ENCODE results near the gene SNX22. TPM values are rescaled to one million over a fixed set of nuclear protein-coding genes. Genes with fewer than 3 reads are reported as not detected.

Gene SNX22
- total RNA-seq, 4 donors from 2014 or later, result 0.12 to 1.6 (median 0.39) TPM; not detected in 1

DNA sequence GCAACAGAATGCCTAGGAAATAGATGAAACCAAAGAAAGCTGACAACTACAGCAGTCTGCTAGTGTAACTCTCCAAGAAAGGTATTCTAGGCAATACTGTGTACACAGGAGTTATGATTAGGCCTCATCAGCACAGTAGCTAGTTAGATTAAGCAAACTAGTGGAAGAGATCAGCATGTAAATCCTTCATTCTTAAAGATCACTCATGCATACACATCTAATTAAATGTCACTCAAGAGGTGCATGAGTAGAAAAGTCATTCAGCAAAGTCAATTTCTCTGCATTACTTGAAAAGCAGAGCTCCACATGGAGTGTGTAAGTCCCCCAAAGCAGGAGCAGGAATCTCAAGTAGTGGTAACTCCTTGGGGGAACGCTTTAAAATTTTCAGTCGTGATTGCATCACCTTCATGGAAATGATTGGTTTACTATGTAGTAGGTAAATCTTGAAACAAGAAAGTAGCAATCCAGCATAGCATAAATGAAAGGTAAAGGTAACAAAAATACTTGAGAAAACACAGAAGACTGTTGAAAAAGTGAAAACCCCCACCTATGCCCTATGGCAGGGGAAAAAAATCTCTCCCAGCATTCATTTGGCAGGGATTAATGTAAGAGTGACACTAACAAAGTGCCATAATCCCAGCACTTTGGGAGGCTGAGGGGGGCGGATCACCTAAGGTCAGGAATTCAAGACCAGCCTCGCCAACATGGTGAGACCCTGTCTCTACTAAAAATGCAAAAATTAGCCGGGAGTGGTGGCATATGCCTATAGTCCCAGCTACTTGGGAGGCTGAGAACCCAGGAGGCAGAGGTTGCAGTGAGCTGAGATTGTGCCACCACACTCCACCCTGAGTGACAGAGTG is 40.7 kb downstream of the SNX22 start:
- 91 to 96% methylated on average over 5 of the region's 5 CpGs for WGBS, 2 donors
- TF ChIP-seq POLR2A (IDR thresholded peaks at IDR 0.05), result no peak
- TF ChIP-seq, protein P1, sequence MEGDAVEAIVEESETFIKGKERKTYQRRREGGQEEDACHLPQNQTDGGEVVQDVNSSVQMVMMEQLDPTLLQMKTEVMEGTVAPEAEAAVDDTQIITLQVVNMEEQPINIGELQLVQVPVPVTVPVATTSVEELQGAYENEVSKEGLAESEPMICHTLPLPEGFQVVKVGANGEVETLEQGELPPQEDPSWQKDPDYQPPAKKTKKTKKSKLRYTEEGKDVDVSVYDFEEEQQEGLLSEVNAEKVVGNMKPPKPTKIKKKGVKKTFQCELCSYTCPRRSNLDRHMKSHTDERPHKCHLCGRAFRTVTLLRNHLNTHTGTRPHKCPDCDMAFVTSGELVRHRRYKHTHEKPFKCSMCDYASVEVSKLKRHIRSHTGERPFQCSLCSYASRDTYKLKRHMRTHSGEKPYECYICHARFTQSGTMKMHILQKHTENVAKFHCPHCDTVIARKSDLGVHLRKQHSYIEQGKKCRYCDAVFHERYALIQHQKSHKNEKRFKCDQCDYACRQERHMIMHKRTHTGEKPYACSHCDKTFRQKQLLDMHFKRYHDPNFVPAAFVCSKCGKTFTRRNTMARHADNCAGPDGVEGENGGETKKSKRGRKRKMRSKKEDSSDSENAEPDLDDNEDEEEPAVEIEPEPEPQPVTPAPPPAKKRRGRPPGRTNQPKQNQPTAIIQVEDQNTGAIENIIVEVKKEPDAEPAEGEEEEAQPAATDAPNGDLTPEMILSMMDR (IDR thresholded peaks at IDR 0.05), result no peak

DNA sequence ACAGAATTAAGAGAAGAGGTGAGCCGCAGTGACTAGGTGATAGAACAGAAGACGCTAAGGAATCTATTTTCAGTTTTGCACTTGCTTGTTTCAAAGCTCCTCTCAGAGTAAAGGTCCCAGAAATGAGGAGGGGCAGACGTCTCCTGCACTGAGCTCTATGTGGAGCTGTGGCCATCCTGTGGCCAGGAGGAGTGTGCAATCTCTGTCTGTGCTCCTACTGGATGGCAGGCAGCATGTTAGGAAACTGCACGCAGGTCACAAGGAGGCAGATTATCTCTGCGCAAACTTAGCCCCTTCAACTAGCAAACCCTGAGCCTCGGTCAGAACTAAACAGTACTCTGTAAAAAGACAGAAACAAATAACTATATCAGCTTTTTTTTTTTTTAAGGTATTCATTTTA is 42.4 kb downstream of the SNX22 start:
- no peak for DNase-seq (ENCODE audit: low spot score in 2 of 2)
- H3K4me3 ChIP-seq (ENCODE audit: low read depth, poor library complexity, severe bottlenecking), result no peak overlapping the region
- 95% methylated on average over 6 of the region's 6 CpGs for WGBS, 2 donors
- intact Hi-C loops (cut with DNase I; ENCODE audit: low total_unique reads), result no loop called here
- TF ChIP-seq, protein P1 (IDR thresholded peaks at IDR 0.05), result no peak
- TF ChIP-seq POLR2A (IDR thresholded peaks at IDR 0.05), result no peak

More for the DNA sequence above, 40.7 kb downstream of the SNX22 start:
- intact Hi-C loops (cut with DNase I; ENCODE audit: low total_unique reads), result no loop called here
- no peak for DNase-seq (ENCODE audit: low spot score in 2 of 2)
- no peak overlapping the region for H3K4me3 ChIP-seq (ENCODE audit: low read depth, poor library complexity, severe bottlenecking)

DNA sequence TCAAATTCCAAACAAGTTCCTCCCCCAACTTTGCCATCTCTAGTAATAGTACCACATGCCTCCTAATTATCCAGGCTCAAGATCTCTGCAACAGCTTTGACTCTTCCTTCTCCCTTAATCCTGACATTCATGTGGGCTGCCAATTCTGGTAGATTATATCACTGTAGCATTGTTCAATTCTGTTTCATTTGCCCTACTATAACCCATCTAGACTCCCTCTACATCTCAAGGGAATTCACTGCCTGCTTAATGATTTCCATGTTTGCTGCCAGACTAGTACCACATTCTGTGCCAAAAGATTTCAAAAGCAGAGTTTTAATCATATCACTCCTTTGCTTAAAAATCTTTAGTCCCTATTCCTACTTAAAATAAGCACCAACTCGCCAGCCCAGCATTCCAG is 45.9 kb downstream of the SNX22 start:
- 49 to 64% methylated on average over 1 of the region's 1 CpG for WGBS, 2 donors
- TF ChIP-seq, protein P1 (IDR thresholded peaks at IDR 0.05), result no peak
- no peak for TF ChIP-seq POLR2A (IDR thresholded peaks at IDR 0.05)
- DNase-seq (ENCODE audit: low spot score in 2 of 2), result no peak
- no peak overlapping the region for H3K4me3 ChIP-seq (ENCODE audit: low read depth, poor library complexity, severe bottlenecking)
- intact Hi-C loops (cut with DNase I; ENCODE audit: low total_unique reads), result no loop called here

DNA sequence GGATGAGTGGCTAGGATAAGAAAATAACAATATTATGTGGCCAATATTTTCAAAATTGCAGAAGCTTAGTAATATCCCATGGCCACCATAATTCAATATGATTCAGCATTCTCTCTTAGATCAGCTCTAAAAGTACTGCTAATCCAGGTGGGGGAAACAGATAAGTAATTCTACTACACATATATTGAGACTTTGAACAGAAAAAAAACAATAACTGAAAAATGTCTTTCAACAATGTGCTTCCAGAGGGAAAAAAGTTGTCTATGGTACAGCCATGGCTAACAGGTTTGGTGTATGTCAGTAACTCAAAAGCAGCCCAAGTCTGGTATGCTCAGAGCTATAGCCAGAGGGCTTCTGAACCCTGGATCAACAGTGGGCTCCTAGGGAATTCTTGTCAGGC is 53.7 kb downstream of the SNX22 start:
- H3K4me3 ChIP-seq (ENCODE audit: low read depth, poor library complexity, severe bottlenecking), result no peak overlapping the region
- intact Hi-C loops (cut with DNase I; ENCODE audit: low total_unique reads), result no loop called here
- DNase-seq (ENCODE audit: low spot score in 2 of 2), result no peak
- TF ChIP-seq, protein P1 (IDR thresholded peaks at IDR 0.05), result no peak
- no peak for TF ChIP-seq POLR2A (IDR thresholded peaks at IDR 0.05)

Other genes with a start within 250 kb of the SNX22 start
- 10 to 100 TPM; 10.9 to 27.5 (median 13.3) TPM for gene DAPK2, start 105.2 kb upstream of the SNX22 start, total RNA-seq
- gene CIAO2A, start 57.9 kb upstream of the SNX22 start, total RNA-seq, result 10 to 100 TPM; 18.7 to 36.8 (median 30.7) TPM
- 10 to 100 TPM; 51.3 to 94.9 (median 65.7) TPM for gene SNX1, start 55.7 kb upstream of the SNX22 start, total RNA-seq
- gene PPIB, start 11.3 kb downstream of the SNX22 start, total RNA-seq, result 100 to 1,000 TPM; 149 to 195 (median 164) TPM
- 10 to 100 TPM; 11.9 to 16.7 (median 14.1) TPM for gene CSNK1G1, start 204.4 kb downstream of the SNX22 start, total RNA-seq
- gene PCLAF, start 229.7 kb downstream of the SNX22 start, total RNA-seq, result 1 to 10 TPM in 3 of 4 donors, not detected in 1; 1.2 to 2.2 (median 1.6) TPM
- 10 to 100 TPM in 3 of 4 donors, 1 to 10 TPM in 1; 9.7 to 13.8 (median 13.1) TPM for gene TRIP4, start 236.1 kb downstream of the SNX22 start, total RNA-seq

All from lower leg skin (tissue), 4 donors.